ENCODE results near the gene LAMA3.

- TF ChIP-seq CTCF (IDR thresholded peaks at IDR 0.05 in 8 of 11, conservative IDR thresholded peaks at IDR 0.05 in 3 of 11), result no peak
- TF ChIP-seq POLR2A (IDR thresholded peaks at IDR 0.05), result no peak
Measured at GRCh38 chr18:23721696-23722480, 32.6 kb downstream of the LAMA3 start.

All from spleen (tissue), 7 donors.